ENCODE data around the gene NMNAT3.

NMNAT3 gene

GRCh38 chr3:139671107-139671506 lies 6.7 kb downstream of the NMNAT3 start:
- Histone ChIP-seq H3K36me3 (ENCODE audit: low read length) (no peaks in the 10 kb centered on the region), H3K27ac (ENCODE audit: low read depth, low read length) (no peak overlapping the region), H3K4me3 (ENCODE audit: insufficient read depth, low read length, poor library complexity, severe bottlenecking) (no peak overlapping the region), H3F3A (ENCODE audit: insufficient read depth) (no peaks in the 10 kb centered on the region), H2AFZ (ENCODE audit: low read depth, low read length, severe bottlenecking) (no peak overlapping the region), H4K20me1 (ENCODE audit: low read depth, low read length) (no peaks in the 10 kb centered on the region), H3K9me3 (ENCODE audit: insufficient read depth, low read length) (no peaks in the 10 kb centered on the region), H3K9ac (ENCODE audit: low read length) (no peak overlapping the region), H3K27me3 (ENCODE audit: low read length) (no peaks in the 10 kb centered on the region), H3K9me2 (replicated peaks; ENCODE audit: insufficient read depth, low read length) (no peaks in the 10 kb centered on the region), H3K4me2 (ENCODE audit: low read depth, low read length, poor library complexity, severe bottlenecking) (no peak overlapping the region), H3K79me2 (ENCODE audit: insufficient read depth, low read length) (no peaks in the 10 kb centered on the region)
- TF ChIP-seq EZH2phosphoT487 (conservative IDR thresholded peaks at IDR 0.05; ENCODE audit: low read length), result no peak
- TF ChIP-seq CTCF (IDR thresholded peaks at IDR 0.05; ENCODE audit: insufficient read depth, low read length, poor library complexity, severe bottlenecking), result no peak

- H3K27me3 ChIP-seq (ENCODE audit: low read length), result no peaks in the 10 kb centered on the region
- TF ChIP-seq CTCF (IDR thresholded peaks at IDR 0.05; ENCODE audit: insufficient read depth, low read length, poor library complexity, severe bottlenecking), result no peak
Observed at GRCh38 chr3:139670196-139670595, 7.6 kb downstream of the NMNAT3 start.

GRCh38 chr3:139668332-139668731 lies 9.4 kb downstream of the NMNAT3 start:
- no peak overlapping the region for H3K9ac ChIP-seq (ENCODE audit: low read length)
- TF ChIP-seq EZH2phosphoT487 (conservative IDR thresholded peaks at IDR 0.05; ENCODE audit: low read length), result no peak
- no peak for TF ChIP-seq CTCF (IDR thresholded peaks at IDR 0.05; ENCODE audit: insufficient read depth, low read length, poor library complexity, severe bottlenecking)
- H3K9me2 ChIP-seq (replicated peaks; ENCODE audit: insufficient read depth, low read length), result no peaks in the 10 kb centered on the region
- H2AFZ ChIP-seq (ENCODE audit: low read depth, low read length, severe bottlenecking), result no peak overlapping the region
- H3K9me3 ChIP-seq (ENCODE audit: insufficient read depth, low read length), result no peaks in the 10 kb centered on the region
- no peak overlapping the region for H3K4me3 ChIP-seq (ENCODE audit: insufficient read depth, low read length, poor library complexity, severe bottlenecking)
- no peak overlapping the region for H3K27ac ChIP-seq (ENCODE audit: low read depth, low read length)
- no peaks in the 10 kb centered on the region for H3K79me2 ChIP-seq (ENCODE audit: insufficient read depth, low read length)
- H4K20me1 ChIP-seq (ENCODE audit: low read depth, low read length), result no peaks in the 10 kb centered on the region
- H3K27me3 ChIP-seq (ENCODE audit: low read length), result no peaks in the 10 kb centered on the region
- no peaks in the 10 kb centered on the region for H3K36me3 ChIP-seq (ENCODE audit: low read length)
- no peak overlapping the region for H3K4me2 ChIP-seq (ENCODE audit: low read depth, low read length, poor library complexity, severe bottlenecking)
- no peaks in the 10 kb centered on the region for H3F3A ChIP-seq (ENCODE audit: insufficient read depth)

More at GRCh38 chr3:139670196-139670595, 7.6 kb downstream of the NMNAT3 start:
- Histone ChIP-seq H3F3A (ENCODE audit: insufficient read depth) (no peaks in the 10 kb centered on the region), H2AFZ (ENCODE audit: low read depth, low read length, severe bottlenecking) (no peak overlapping the region), H3K27ac (ENCODE audit: low read depth, low read length) (no peak overlapping the region), H3K9me3 (ENCODE audit: insufficient read depth, low read length) (no peaks in the 10 kb centered on the region), H3K79me2 (ENCODE audit: insufficient read depth, low read length) (no peaks in the 10 kb centered on the region), H3K9ac (ENCODE audit: low read length) (no peak overlapping the region), H3K9me2 (replicated peaks; ENCODE audit: insufficient read depth, low read length) (no peaks in the 10 kb centered on the region), H3K4me2 (ENCODE audit: low read depth, low read length, poor library complexity, severe bottlenecking) (no peak overlapping the region), H4K20me1 (ENCODE audit: low read depth, low read length) (no peaks in the 10 kb centered on the region), H3K36me3 (ENCODE audit: low read length) (no peaks in the 10 kb centered on the region), H3K4me3 (ENCODE audit: insufficient read depth, low read length, poor library complexity, severe bottlenecking) (no peak overlapping the region)

- Histone ChIP-seq H3K36me3 (ENCODE audit: low read length) (no peaks in the 10 kb centered on the region), H3K4me2 (ENCODE audit: low read depth, low read length, poor library complexity, severe bottlenecking) (no peak overlapping the region), H3K27ac (ENCODE audit: low read depth, low read length) (no peak overlapping the region), H3K9ac (ENCODE audit: low read length) (no peak overlapping the region), H2AFZ (ENCODE audit: low read depth, low read length, severe bottlenecking) (no peak overlapping the region), H3K79me2 (ENCODE audit: insufficient read depth, low read length) (no peaks in the 10 kb centered on the region), H3K9me3 (ENCODE audit: insufficient read depth, low read length) (no peaks in the 10 kb centered on the region), H3K9me2 (replicated peaks; ENCODE audit: insufficient read depth, low read length) (no peaks in the 10 kb centered on the region), H3F3A (ENCODE audit: insufficient read depth) (no peaks in the 10 kb centered on the region), H3K27me3 (ENCODE audit: low read length) (no peaks in the 10 kb centered on the region), H4K20me1 (ENCODE audit: low read depth, low read length) (no peaks in the 10 kb centered on the region), H3K4me3 (ENCODE audit: insufficient read depth, low read length, poor library complexity, severe bottlenecking) (no peak overlapping the region)
- TF ChIP-seq EZH2phosphoT487 (conservative IDR thresholded peaks at IDR 0.05; ENCODE audit: low read length), result no peak
- no peak for TF ChIP-seq CTCF (IDR thresholded peaks at IDR 0.05; ENCODE audit: insufficient read depth, low read length, poor library complexity, severe bottlenecking)
Observed at GRCh38 chr3:139664958-139665357, 12.8 kb downstream of the NMNAT3 start.

All from SU-DHL-6 (cell line).